Activated CD8-positive, alpha-beta T cell treated with anti-CD3 and anti-CD28 coated beads for 36 hours (primary cell): ENCODE data around the gene FBXW2. TPM values are rescaled to one million over a fixed set of nuclear protein-coding genes. Genes with fewer than 3 reads are reported as not detected.

ENCODE experiments used
- ATAC-seq: fragments of 200-7000 bp; cut with Tn5 transposase; one replicate; pipeline ENCODE4 v1.10.0; 2021; ENCODE audit warnings: mild to moderate bottlenecking, moderate library complexity
- CTCF ChIA-PET: fragments of 350-600 bp; sonication (Branson Sonifier 250); formaldehyde crosslinking; loops from one replicate; lab custom pipeline; 2021; ENCODE audit warnings: antibody characterized with exemption; lab: Charles Lee
- POLR2A ChIA-PET: fragments of 350-600 bp; sonication (Branson Sonifier 250); formaldehyde crosslinking; loops from one replicate; lab custom pipeline; 2021; ENCODE audit warnings: antibody characterized with exemption; lab: Charles Lee
- DNase-seq: peaks from one replicate; pipeline ENCODE4 v3.0.0-alpha.2; 2020
- H3K27ac Mint-ChIP-seq: one replicate; pipeline ENCODE4 v1.8.0; 2021; ENCODE audit warnings: mild to moderate bottlenecking, mixed read lengths
- H3K27me3 Mint-ChIP-seq: one replicate; pipeline ENCODE4 v1.8.0; 2021; ENCODE audit warnings: mixed read lengths
- H3K36me3 Mint-ChIP-seq: one replicate; pipeline ENCODE4 v1.8.0; 2021; ENCODE audit warnings: low read depth, mixed read lengths
- H3K4me1 Mint-ChIP-seq: one replicate; pipeline ENCODE4 v1.8.0; 2021; ENCODE audit warnings: low read depth, mixed read lengths
- H3K4me3 Mint-ChIP-seq: one replicate; pipeline ENCODE4 v1.8.0; 2021; ENCODE audit warnings: mild to moderate bottlenecking, moderate library complexity, mixed read lengths
- H3K9me3 Mint-ChIP-seq: one replicate; pipeline ENCODE4 v1.8.0; 2021; ENCODE audit warnings: mixed read lengths
- CTCF ChIP-seq: fragments of 200-600 bp; IDR thresholded peaks from one replicate; pipeline ENCODE4 v1.8.0; 2022; ENCODE audit warnings: antibody characterized with exemption, mild to moderate bottlenecking
- intact Hi-C: fragments of 100-400 bp; cut with micrococcal nuclease; formaldehyde crosslinking; loops from one replicate; pipeline ENCODE4 v1.10.0; 2022
- total RNA-seq, 2 experiments: library from RNA; stranded (reverse); gene quantifications; one replicate each; pipeline ENCODE4 v1.2.3, GENCODE V29; 2021

FBXW2 gene
- total RNA-seq, 2 experiments from 2014 or later = 68.8 to 68.9 TPM

- H3K4me3 Mint-ChIP-seq = peak overlapping the region; percentile 79
- H3K27me3 Mint-ChIP-seq = no peaks in the 10 kb centered on the region
- ChIA-PET CTCF (no interaction called here), POLR2A (no interaction called here)
- no peak for ATAC-seq
- TF ChIP-seq CTCF = no peak
- H3K36me3 Mint-ChIP-seq = no peaks in the 10 kb centered on the region
- intact Hi-C loops = no loop called here
- H3K4me1 Mint-ChIP-seq = peaks cover 31% of the 10 kb centered on the region
- no peaks in the 10 kb centered on the region for H3K9me3 Mint-ChIP-seq
- H3K27ac Mint-ChIP-seq = peak overlapping the region; percentile 66
- DNase-seq = peak; percentile 26
These were observed 79.7 kb downstream of the FBXW2 start for GRCh38 chr9:120713257-120714087.

GRCh38 chr9:120712539-120713031, 80.6 kb downstream of the FBXW2 start:
- ATAC-seq (no peak), DNase-seq (no peak)
- CTCF ChIA-PET = interaction anchor here (1.2 kb wide), 1 partner anchor 43 kb away, joined by 3 read pairs; no protein-coding TSS in a partner anchor
- H3K27me3 Mint-ChIP-seq = no peaks in the 10 kb centered on the region
- POLR2A ChIA-PET = interaction anchor here (1.1 kb wide), 1 partner anchor 9 kb away, joined by 3 read pairs; no protein-coding TSS in a partner anchor
- no peak for TF ChIP-seq CTCF
- intact Hi-C loops = no loop called here
- peak overlapping the region; percentile 79 for H3K4me3 Mint-ChIP-seq
- H3K27ac Mint-ChIP-seq = peak overlapping the region; percentile 66
- no peaks in the 10 kb centered on the region for H3K36me3 Mint-ChIP-seq
- no peaks in the 10 kb centered on the region for H3K9me3 Mint-ChIP-seq
- peaks cover 31% of the 10 kb centered on the region for H3K4me1 Mint-ChIP-seq

GRCh38 chr9:120711841-120712538, 81.2 kb downstream of the FBXW2 start:
- no peaks in the 10 kb centered on the region for H3K36me3 Mint-ChIP-seq
- no peaks in the 10 kb centered on the region for H3K27me3 Mint-ChIP-seq
- peak overlapping the region; percentile 79 for H3K4me3 Mint-ChIP-seq
- no peak for ATAC-seq
- no peak overlapping the region for H3K27ac Mint-ChIP-seq
- intact Hi-C loops = no loop called here
- DNase-seq = peak; percentile 44
- TF ChIP-seq CTCF = no peak
- H3K4me1 Mint-ChIP-seq = peaks cover 31% of the 10 kb centered on the region
- no peaks in the 10 kb centered on the region for H3K9me3 Mint-ChIP-seq
- ChIA-PET POLR2A (interaction anchor here (1.1 kb wide), 1 partner anchor 8 kb away, joined by 3 read pairs; no protein-coding TSS in a partner anchor), CTCF (interaction anchor here (1.2 to 1.6 kb wide), 2 partner anchors 44 to 115 kb away, joined by 3 read pairs; no protein-coding TSS in a partner anchor)

DNA sequence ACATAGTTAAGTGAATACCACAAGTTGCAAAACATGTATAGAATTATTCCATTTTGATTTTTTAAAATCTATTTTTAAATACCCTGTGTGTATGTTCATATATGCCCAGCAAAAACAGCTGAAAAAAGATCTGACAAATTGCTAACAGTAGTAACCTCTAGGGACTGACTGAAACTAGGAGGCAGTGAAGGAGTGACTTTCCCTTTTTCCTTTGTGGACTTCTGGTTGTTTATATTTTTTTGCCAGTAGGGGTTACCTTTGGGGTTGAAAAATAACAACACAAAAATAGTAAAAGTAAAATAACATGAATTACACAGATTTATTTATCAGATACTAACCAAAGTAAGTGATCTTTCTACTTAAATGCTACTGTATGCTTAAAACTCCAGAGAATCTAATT, 81.9 kb downstream of the FBXW2 start:
- DNase-seq (no peak), ATAC-seq (no peak)
- POLR2A ChIA-PET = no interaction called here
- no peak for TF ChIP-seq CTCF
- intact Hi-C loops = no loop called here
- Mint-ChIP-seq H3K27me3 (no peaks in the 10 kb centered on the region), H3K4me3 (no peak overlapping the region), H3K4me1 (peaks cover 31% of the 10 kb centered on the region), H3K9me3 (no peaks in the 10 kb centered on the region), H3K36me3 (no peaks in the 10 kb centered on the region), H3K27ac (peak overlapping the region; percentile 36)
- CTCF ChIA-PET = interaction anchor here (1.2 to 1.6 kb wide), 2 partner anchors 45 to 114 kb away, joined by 3 read pairs; no protein-coding TSS in a partner anchor
